GM12878 (cell line): Measurements from ENCODE around the gene DCTPP1. TPM values are rescaled to one million over a fixed set of nuclear protein-coding genes. Genes with fewer than 3 reads are reported as not detected.

Source experiments
- JUND ChIP-seq: IDR thresholded peaks from 2 replicates; pipeline ENCODE4 v1.6.1; 2012; ENCODE audit warnings: low read depth, mild to moderate bottlenecking, low read length, improper control_type of control experiment, moderate library complexity
- MEF2A ChIP-seq: IDR thresholded peaks from 2 replicates; pipeline ENCODE4 v1.6.1; 2011; ENCODE audit warnings: low read depth, mild to moderate bottlenecking, low read length, moderate library complexity; ENCODE audit not compliant: insufficient read depth
- NR2C1 ChIP-seq: fragments of 450-650 bp; IDR thresholded peaks from 2 replicates; pipeline ENCODE4 v1.6.1; 2017; ENCODE audit warnings: antibody characterized with exemption, mild to moderate bottlenecking, moderate library complexity
- ZSCAN29 ChIP-seq: fragments of 450-650 bp; IDR thresholded peaks from 2 replicates; pipeline ENCODE4 v1.6.1; 2017; ENCODE audit warnings: mild to moderate bottlenecking, moderate library complexity
- polyA plus RNA-seq, 11 experiments: library from polyadenylated mRNA; depleted of rRNA in 4 of 11; unstranded in 6 of 11; stranded (reverse) in 5 of 11; fragments of >200 nt; fragmentation: Nextera tagmentation in 4 of 11; fragmentation: Illumina TruSeq in 1 of 11; extraction: Ambion mirVana in 4 of 11; extraction: Trizol in 1 of 11; gene quantifications; 1 replicate in 1 of 11; 2 replicates in 10 of 11; pipeline versions ENCODE4 v1.2.1 to v1.2.3, GENCODE V29; 2011 to 2016; ENCODE audit warnings: inconsistent platforms in 2 of 11, missing spikeins in 2 of 11, low read depth in 1 of 11
- total RNA-seq, 4 experiments: library from RNA; depleted of rRNA in 3 of 4; stranded (reverse); fragments of >200 nt in 3 of 4; fragmentation: Illumina TruSeq in 1 of 4; extraction: Trizol in 1 of 4; gene quantifications; 2 replicates each; pipeline versions ENCODE4 v1.2.1 to v1.2.3, GENCODE V29; 2013 to 2021
- TF ChIP-seq, protein P1 (sequence below): IDR thresholded peaks from 2 replicates; pipeline ENCODE4 v1.6.1; 2012; ENCODE audit warnings: improper control_type of control experiment, low read depth, low read length; ENCODE audit not compliant: insufficient replicate concordance
- TF ChIP-seq, protein P2 (sequence below): fragments of 150-350 bp; IDR thresholded peaks from 2 replicates; pipeline ENCODE4 v1.6.1; 2014; ENCODE audit warnings: mild to moderate bottlenecking, low read depth, low read length

Gene DCTPP1
- total and polyA plus RNA-seq, 10 of the 15 experiments (the other 5 are each of a cell fraction or from before 2014, with no cell fraction given), result 72.1 to 266 (median 157) TPM

GRCh38 chr16:30445408-30446202, 15.8 kb upstream of the DCTPP1 start, which contains the start of gene SEPHS2 (continued):
- TF ChIP-seq, protein P1, sequence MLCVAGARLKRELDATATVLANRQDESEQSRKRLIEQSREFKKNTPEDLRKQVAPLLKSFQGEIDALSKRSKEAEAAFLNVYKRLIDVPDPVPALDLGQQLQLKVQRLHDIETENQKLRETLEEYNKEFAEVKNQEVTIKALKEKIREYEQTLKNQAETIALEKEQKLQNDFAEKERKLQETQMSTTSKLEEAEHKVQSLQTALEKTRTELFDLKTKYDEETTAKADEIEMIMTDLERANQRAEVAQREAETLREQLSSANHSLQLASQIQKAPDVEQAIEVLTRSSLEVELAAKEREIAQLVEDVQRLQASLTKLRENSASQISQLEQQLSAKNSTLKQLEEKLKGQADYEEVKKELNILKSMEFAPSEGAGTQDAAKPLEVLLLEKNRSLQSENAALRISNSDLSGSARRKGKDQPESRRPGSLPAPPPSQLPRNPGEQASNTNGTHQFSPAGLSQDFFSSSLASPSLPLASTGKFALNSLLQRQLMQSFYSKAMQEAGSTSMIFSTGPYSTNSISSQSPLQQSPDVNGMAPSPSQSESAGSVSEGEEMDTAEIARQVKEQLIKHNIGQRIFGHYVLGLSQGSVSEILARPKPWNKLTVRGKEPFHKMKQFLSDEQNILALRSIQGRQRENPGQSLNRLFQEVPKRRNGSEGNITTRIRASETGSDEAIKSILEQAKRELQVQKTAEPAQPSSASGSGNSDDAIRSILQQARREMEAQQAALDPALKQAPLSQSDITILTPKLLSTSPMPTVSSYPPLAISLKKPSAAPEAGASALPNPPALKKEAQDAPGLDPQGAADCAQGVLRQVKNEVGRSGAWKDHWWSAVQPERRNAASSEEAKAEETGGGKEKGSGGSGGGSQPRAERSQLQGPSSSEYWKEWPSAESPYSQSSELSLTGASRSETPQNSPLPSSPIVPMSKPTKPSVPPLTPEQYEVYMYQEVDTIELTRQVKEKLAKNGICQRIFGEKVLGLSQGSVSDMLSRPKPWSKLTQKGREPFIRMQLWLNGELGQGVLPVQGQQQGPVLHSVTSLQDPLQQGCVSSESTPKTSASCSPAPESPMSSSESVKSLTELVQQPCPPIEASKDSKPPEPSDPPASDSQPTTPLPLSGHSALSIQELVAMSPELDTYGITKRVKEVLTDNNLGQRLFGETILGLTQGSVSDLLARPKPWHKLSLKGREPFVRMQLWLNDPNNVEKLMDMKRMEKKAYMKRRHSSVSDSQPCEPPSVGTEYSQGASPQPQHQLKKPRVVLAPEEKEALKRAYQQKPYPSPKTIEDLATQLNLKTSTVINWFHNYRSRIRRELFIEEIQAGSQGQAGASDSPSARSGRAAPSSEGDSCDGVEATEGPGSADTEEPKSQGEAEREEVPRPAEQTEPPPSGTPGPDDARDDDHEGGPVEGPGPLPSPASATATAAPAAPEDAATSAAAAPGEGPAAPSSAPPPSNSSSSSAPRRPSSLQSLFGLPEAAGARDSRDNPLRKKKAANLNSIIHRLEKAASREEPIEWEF, result no peak
- TF ChIP-seq NR2C1 (no peak), JUND (no peak), MEF2A (0 out of 2 replicates have a peak, but pooled peaks have one; percentile 42), ZSCAN29 (no peak)
- TF ChIP-seq, protein P2, sequence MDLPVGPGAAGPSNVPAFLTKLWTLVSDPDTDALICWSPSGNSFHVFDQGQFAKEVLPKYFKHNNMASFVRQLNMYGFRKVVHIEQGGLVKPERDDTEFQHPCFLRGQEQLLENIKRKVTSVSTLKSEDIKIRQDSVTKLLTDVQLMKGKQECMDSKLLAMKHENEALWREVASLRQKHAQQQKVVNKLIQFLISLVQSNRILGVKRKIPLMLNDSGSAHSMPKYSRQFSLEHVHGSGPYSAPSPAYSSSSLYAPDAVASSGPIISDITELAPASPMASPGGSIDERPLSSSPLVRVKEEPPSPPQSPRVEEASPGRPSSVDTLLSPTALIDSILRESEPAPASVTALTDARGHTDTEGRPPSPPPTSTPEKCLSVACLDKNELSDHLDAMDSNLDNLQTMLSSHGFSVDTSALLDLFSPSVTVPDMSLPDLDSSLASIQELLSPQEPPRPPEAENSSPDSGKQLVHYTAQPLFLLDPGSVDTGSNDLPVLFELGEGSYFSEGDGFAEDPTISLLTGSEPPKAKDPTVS, result 0 out of 2 replicates have a peak, but pooled peaks have one; percentile 5
